Spleen (tissue), 7 donors: ENCODE results near the gene TEX54.
"Not testable (repeated sequence)": the region's sequence is repeated elsewhere in the genome, so short reads cannot be mapped to it uniquely, and the experiment has no call there.

Experiments
- CTCF ChIP-seq, 11 experiments: fragments of 200-600 bp in 7 of 11; fragments of 450-650 bp in 4 of 11; sonication (generic) in 4 of 11; IDR thresholded peaks in 8 of 11; conservative IDR thresholded peaks in 3 of 11; 1 replicate in 7 of 11; 2 replicates in 4 of 11; pipeline versions ENCODE4 v1.4.0 to v1.8.0; 2016 to 2021; ENCODE audit warnings: antibody characterized with exemption in 11 of 11, inconsistent platforms in 4 of 11, mild to moderate bottlenecking in 1 of 11
- POLR2AphosphoS5 ChIP-seq, 3 donors: sonication (generic); formaldehyde crosslinking; IDR thresholded peaks; one replicate each; pipeline ENCODE4 v1.5.1; 2017; ENCODE audit warnings: antibody characterized with exemption in 3 of 3
- donor health status: DM: no; HTN: no; CAD: no; lungs with moderate emphysema.
- donor health status: DM: no; HTN: no; CAD: no.
- donor health status: DM: no; HTN: no; CAD: no.

GRCh38 chr11:62842891-62843290, 10.2 kb upstream of the TEX54 start:
- not testable (repeated sequence) for TF ChIP-seq CTCF (IDR thresholded peaks at IDR 0.05 in 8 of 11, conservative IDR thresholded peaks at IDR 0.05 in 3 of 11); POLR2AphosphoS5 (IDR thresholded peaks at IDR 0.05)
